ENCODE results near the gene CMAS.
"Not testable (repeated sequence)": the region's sequence is repeated elsewhere in the genome, so short reads cannot be mapped to it uniquely, and the experiment has no call there.

CMAS gene

GRCh38 chr12:22059976-22060647 lies 14.1 kb downstream of the CMAS start:
- no peak for TF ChIP-seq POLR2AphosphoS5 (IDR thresholded peaks at IDR 0.05; ENCODE audit: low read depth, low read length)
- TF ChIP-seq POLR2A (IDR thresholded peaks at IDR 0.05; ENCODE audit: low read depth, low read length) = no peak
- TF ChIP-seq SPI1 (IDR thresholded peaks at IDR 0.05; ENCODE audit: low read depth, low read length) = no peak
- no peak for TF ChIP-seq TAF1 (IDR thresholded peaks at IDR 0.05; ENCODE audit: low read depth, low read length)
- no peak for TF ChIP-seq PAX5 (IDR thresholded peaks at IDR 0.05; ENCODE audit: insufficient read depth, low read length, severe bottlenecking)
- no peak for TF ChIP-seq POU2F2 (IDR thresholded peaks at IDR 0.05; ENCODE audit: low read depth, low read length)
- FAIRE-seq (no peak), DNase-seq (ENCODE audit: insufficient read length, low spot score) (no peak)

DNA sequence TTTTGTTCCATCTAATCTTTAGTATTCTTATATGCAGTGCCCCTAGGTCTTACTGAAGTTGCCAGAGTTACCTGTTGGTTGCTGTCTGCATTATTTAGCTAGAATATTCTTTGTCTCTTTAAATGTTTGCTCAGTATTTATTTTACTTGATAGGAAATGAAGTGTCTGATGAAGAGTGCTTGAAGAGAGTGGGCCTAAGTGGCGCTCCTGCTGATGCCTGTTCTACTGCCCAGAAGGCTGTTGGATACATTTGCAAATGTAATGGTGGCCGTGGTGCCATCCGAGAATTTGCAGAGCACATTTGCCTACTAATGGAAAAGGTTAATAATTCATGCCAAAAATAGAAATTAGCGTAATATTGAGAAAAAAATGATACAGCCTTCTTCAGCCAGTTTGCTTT lies 18.9 kb downstream of the CMAS start:
- DNase-seq (ENCODE audit: insufficient read length, low spot score) (no peak), FAIRE-seq (no peak)
- TF ChIP-seq POLR2A (IDR thresholded peaks at IDR 0.05; ENCODE audit: low read depth, low read length) = no peak
- no peak for TF ChIP-seq TAF1 (IDR thresholded peaks at IDR 0.05; ENCODE audit: low read depth, low read length)
- no peak for TF ChIP-seq SPI1 (IDR thresholded peaks at IDR 0.05; ENCODE audit: low read depth, low read length)

DNA sequence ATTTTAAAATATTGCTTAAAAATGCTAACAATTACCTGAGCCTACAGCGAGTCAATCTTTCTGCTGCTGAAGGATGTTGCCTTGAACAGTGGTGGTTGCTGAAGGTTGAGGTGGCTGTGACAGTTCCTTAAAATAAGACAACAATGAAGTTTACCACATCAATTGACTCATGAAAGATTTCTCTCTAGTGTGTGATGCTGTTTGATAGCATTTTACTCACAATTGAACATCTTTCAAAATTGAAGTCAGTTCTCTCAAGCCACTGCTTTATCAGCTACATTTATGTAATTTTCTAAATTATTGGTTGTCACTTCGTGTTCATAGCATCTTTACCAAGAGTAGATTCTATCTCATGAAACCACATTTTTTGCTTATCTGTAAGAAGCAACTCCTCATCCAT lies 20.3 kb downstream of the CMAS start:
- DNase-seq (ENCODE audit: insufficient read length, low spot score) = no peak
- FAIRE-seq = no peak
- no peak for TF ChIP-seq SPI1 (IDR thresholded peaks at IDR 0.05; ENCODE audit: low read depth, low read length)
- no peak for TF ChIP-seq POLR2AphosphoS5 (IDR thresholded peaks at IDR 0.05; ENCODE audit: low read depth, low read length)
- no peak for TF ChIP-seq POU2F2 (IDR thresholded peaks at IDR 0.05; ENCODE audit: low read depth, low read length)
- no peak for TF ChIP-seq POLR2A (IDR thresholded peaks at IDR 0.05; ENCODE audit: low read depth, low read length)
- no peak for TF ChIP-seq PAX5 (IDR thresholded peaks at IDR 0.05; ENCODE audit: insufficient read depth, low read length, severe bottlenecking)
- no peak for TF ChIP-seq TAF1 (IDR thresholded peaks at IDR 0.05; ENCODE audit: low read depth, low read length)

DNA sequence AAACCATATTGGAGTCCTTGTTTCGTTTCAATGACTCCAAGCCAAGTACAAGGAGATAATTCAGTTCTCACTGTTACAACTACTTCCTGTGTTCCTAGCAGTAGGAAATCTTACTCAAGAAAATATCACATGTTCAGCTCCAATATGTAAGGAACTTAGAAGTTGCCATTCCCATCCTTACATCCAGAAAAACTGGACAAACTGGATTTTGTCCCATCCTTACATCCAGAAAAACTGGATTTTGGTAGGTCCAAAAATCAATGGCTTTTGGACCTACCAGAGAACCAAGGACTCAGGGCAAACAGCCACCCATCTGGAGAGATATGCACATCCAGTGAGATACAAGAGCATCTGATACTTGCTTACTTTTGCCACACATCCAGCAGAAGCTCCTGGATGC lies 23.8 kb downstream of the CMAS start:
- no peak for FAIRE-seq
- no peak for DNase-seq (ENCODE audit: insufficient read length, low spot score)
- TF ChIP-seq PAX5 (IDR thresholded peaks at IDR 0.05; ENCODE audit: insufficient read depth, low read length, severe bottlenecking) = no peak
- TF ChIP-seq POLR2AphosphoS5 (IDR thresholded peaks at IDR 0.05; ENCODE audit: low read depth, low read length) = no peak
- no peak for TF ChIP-seq POU2F2 (IDR thresholded peaks at IDR 0.05; ENCODE audit: low read depth, low read length)
- no peak for TF ChIP-seq TAF1 (IDR thresholded peaks at IDR 0.05; ENCODE audit: low read depth, low read length)
- TF ChIP-seq SPI1 (IDR thresholded peaks at IDR 0.05; ENCODE audit: low read depth, low read length) = no peak
- TF ChIP-seq POLR2A (IDR thresholded peaks at IDR 0.05; ENCODE audit: low read depth, low read length) = no peak

- FAIRE-seq = no peak
- no peak for TF ChIP-seq POU2F2 (IDR thresholded peaks at IDR 0.05; ENCODE audit: low read depth, low read length)
- no peak for TF ChIP-seq POLR2A (IDR thresholded peaks at IDR 0.05; ENCODE audit: low read depth, low read length)
- TF ChIP-seq SPI1 (IDR thresholded peaks at IDR 0.05; ENCODE audit: low read depth, low read length) = no peak
- TF ChIP-seq POLR2AphosphoS5 (IDR thresholded peaks at IDR 0.05; ENCODE audit: low read depth, low read length) = no peak
- DNase-seq (ENCODE audit: insufficient read length, low spot score) = no peak
Observed at GRCh38 chr12:22082190-22082701, 36.2 kb downstream of the CMAS start.

GRCh38 chr12:22083167-22083566 lies 37.1 kb downstream of the CMAS start:
- TF ChIP-seq POLR2A (IDR thresholded peaks at IDR 0.05; ENCODE audit: low read depth, low read length) = no peak
- TF ChIP-seq POLR2AphosphoS5 (IDR thresholded peaks at IDR 0.05; ENCODE audit: low read depth, low read length) = no peak
- no peak for TF ChIP-seq SPI1 (IDR thresholded peaks at IDR 0.05; ENCODE audit: low read depth, low read length)
- no peak for TF ChIP-seq PAX5 (IDR thresholded peaks at IDR 0.05; ENCODE audit: insufficient read depth, low read length, severe bottlenecking)
- TF ChIP-seq POU2F2 (IDR thresholded peaks at IDR 0.05; ENCODE audit: low read depth, low read length) = no peak
- TF ChIP-seq TAF1 (IDR thresholded peaks at IDR 0.05; ENCODE audit: low read depth, low read length) = no peak
- no peak for FAIRE-seq
- no peak for DNase-seq (ENCODE audit: insufficient read length, low spot score)

GRCh38 chr12:22084852-22085251 lies 38.8 kb downstream of the CMAS start:
- no peak for TF ChIP-seq POLR2A (IDR thresholded peaks at IDR 0.05; ENCODE audit: low read depth, low read length)
- TF ChIP-seq PAX5 (IDR thresholded peaks at IDR 0.05; ENCODE audit: insufficient read depth, low read length, severe bottlenecking) = no peak
- no peak for TF ChIP-seq SPI1 (IDR thresholded peaks at IDR 0.05; ENCODE audit: low read depth, low read length)
- no peak for TF ChIP-seq TAF1 (IDR thresholded peaks at IDR 0.05; ENCODE audit: low read depth, low read length)
- no peak for TF ChIP-seq POLR2AphosphoS5 (IDR thresholded peaks at IDR 0.05; ENCODE audit: low read depth, low read length)
- TF ChIP-seq POU2F2 (IDR thresholded peaks at IDR 0.05; ENCODE audit: low read depth, low read length) = no peak
- DNase-seq (ENCODE audit: insufficient read length, low spot score) (no peak), FAIRE-seq (no peak)

- DNase-seq (ENCODE audit: insufficient read length, low spot score) = no peak
- TF ChIP-seq POLR2A (IDR thresholded peaks at IDR 0.05; ENCODE audit: low read depth, low read length) = no peak
- TF ChIP-seq SPI1 (IDR thresholded peaks at IDR 0.05; ENCODE audit: low read depth, low read length) = no peak
- TF ChIP-seq TAF1 (IDR thresholded peaks at IDR 0.05; ENCODE audit: low read depth, low read length) = no peak
- no peak for TF ChIP-seq POLR2AphosphoS5 (IDR thresholded peaks at IDR 0.05; ENCODE audit: low read depth, low read length)
- no peak for TF ChIP-seq PAX5 (IDR thresholded peaks at IDR 0.05; ENCODE audit: insufficient read depth, low read length, severe bottlenecking)
- no peak for TF ChIP-seq POU2F2 (IDR thresholded peaks at IDR 0.05; ENCODE audit: low read depth, low read length)
- FAIRE-seq = no peak
Observed at GRCh38 chr12:22088886-22089285, 42.9 kb downstream of the CMAS start.

DNA sequence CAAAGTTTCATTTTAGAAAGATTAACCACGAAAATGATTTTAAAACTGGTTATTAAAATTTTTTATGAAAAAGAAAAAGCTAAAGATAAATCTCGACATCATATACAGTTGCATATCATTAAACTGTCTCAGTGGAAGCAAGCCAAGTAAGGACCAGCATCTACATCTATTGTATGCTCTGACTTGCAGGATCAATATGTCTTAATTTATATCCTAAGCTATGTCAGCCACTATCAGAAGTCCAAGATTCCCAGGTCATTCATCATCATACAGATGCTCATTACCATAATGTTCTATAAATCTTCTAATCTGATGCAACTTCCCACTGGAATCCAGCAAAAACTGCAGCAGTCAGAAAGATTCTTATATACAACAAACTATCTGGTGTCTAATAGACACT lies 43.5 kb downstream of the CMAS start:
- FAIRE-seq (no peak), DNase-seq (ENCODE audit: insufficient read length, low spot score) (no peak)
- TF ChIP-seq SPI1 (IDR thresholded peaks at IDR 0.05; ENCODE audit: low read depth, low read length) (no peak), POLR2AphosphoS5 (IDR thresholded peaks at IDR 0.05; ENCODE audit: low read depth, low read length) (no peak), POLR2A (IDR thresholded peaks at IDR 0.05; ENCODE audit: low read depth, low read length) (no peak), POU2F2 (IDR thresholded peaks at IDR 0.05; ENCODE audit: low read depth, low read length) (no peak), PAX5 (IDR thresholded peaks at IDR 0.05; ENCODE audit: insufficient read depth, low read length, severe bottlenecking) (no peak), TAF1 (IDR thresholded peaks at IDR 0.05; ENCODE audit: low read depth, low read length) (no peak)

DNA sequence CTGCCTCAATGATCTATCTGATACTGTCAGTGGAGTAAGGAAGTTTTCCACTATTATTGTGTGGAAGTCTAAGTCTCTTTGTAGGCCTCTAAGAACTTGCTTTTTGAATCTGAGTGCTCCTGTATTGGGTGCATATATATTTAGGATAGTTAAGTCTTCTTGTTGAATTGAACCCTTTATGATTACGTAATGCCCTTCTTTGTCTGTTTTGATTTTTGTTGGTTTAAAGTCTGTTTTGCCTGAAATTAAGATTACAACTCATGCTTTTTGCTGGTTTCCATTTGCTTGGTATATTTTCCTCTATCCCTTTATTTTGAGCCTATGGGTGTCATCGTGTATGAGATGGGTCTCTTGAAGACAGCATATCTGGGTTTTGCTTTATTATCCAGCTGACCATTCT lies 53.0 kb downstream of the CMAS start:
- not testable (repeated sequence) for FAIRE-seq; DNase-seq (ENCODE audit: insufficient read length, low spot score)

Measured in GM12891 (cell line).